Upper lobe of left lung (tissue), 4 donors: Measurements from ENCODE around the gene XXYLT1.

Source experiments
- EP300 ChIP-seq, 4 donors: sonication (generic); formaldehyde crosslinking; IDR thresholded peaks; one replicate each; pipeline ENCODE4 v1.5.1; 2017; ENCODE audit warnings: antibody characterized with exemption in 4 of 4, control low read depth in 2 of 4
- POLR2A ChIP-seq, 4 donors: fragments of 450-650 bp; IDR thresholded peaks; one replicate each; pipeline ENCODE4 v1.5.1; 2016 to 2017; ENCODE audit warnings: antibody characterized with exemption in 4 of 4, mild to moderate bottlenecking in 2 of 4
- TF ChIP-seq, protein P1 (sequence below), 6 experiments: fragments of 450-650 bp in 4 of 6; fragments of 200-600 bp in 2 of 6; sonication (generic) in 2 of 6; IDR thresholded peaks; one replicate each; pipeline ENCODE4 v1.5.1; 2016 to 2019; ENCODE audit warnings: antibody characterized with exemption in 6 of 6

DNA sequence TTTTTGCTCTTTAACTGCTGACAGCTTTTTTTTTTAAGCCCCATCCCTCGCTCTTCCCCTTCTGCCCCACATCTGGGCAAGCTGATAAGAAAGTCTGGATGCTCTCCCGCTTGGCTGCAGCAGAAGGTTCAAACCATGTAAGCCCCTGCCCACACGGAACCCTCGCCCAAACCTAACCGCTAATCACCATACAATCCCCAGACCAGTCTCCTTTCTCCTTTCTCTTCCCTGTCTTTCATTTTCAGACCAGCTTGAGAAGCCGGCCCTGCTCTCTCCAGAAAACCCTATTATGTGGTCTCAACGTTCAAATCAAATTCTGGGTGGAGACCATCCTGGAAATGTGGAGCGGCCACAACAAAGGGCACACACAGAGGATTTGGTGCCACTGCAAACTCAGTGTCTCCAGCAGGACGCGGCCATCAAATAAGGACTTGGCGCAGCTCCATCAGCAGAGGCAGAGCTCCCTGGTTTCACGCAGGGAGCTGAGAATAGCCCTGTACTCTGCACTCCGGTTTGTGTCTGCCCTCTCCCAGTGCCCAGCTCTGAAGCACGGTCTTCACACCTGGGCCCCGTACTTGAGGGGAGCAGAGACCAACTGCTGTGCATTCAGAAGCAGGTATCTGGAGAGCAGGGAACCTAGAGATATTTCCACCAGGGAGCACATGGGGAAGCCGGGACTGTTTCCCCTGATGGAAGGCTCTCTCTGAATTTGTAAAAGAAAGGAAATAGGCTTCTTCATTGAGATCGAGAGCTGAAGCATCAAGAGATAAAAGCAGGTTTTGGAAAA, 92.6 kb downstream of the XXYLT1 start:
- TF ChIP-seq, protein P1, sequence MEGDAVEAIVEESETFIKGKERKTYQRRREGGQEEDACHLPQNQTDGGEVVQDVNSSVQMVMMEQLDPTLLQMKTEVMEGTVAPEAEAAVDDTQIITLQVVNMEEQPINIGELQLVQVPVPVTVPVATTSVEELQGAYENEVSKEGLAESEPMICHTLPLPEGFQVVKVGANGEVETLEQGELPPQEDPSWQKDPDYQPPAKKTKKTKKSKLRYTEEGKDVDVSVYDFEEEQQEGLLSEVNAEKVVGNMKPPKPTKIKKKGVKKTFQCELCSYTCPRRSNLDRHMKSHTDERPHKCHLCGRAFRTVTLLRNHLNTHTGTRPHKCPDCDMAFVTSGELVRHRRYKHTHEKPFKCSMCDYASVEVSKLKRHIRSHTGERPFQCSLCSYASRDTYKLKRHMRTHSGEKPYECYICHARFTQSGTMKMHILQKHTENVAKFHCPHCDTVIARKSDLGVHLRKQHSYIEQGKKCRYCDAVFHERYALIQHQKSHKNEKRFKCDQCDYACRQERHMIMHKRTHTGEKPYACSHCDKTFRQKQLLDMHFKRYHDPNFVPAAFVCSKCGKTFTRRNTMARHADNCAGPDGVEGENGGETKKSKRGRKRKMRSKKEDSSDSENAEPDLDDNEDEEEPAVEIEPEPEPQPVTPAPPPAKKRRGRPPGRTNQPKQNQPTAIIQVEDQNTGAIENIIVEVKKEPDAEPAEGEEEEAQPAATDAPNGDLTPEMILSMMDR (IDR thresholded peaks at IDR 0.05) = no peak
- TF ChIP-seq EP300 (IDR thresholded peaks at IDR 0.05) (no peak), POLR2A (IDR thresholded peaks at IDR 0.05) (no peak)
